Ishikawa (cell line): ENCODE data around the gene NXPH3.

ENCODE experiments used
- CEBPB ChIP-seq: IDR thresholded peaks from 2 replicates; pipeline ENCODE4 v1.6.1; 2012
- CREB1 ChIP-seq: IDR thresholded peaks from 2 replicates; pipeline ENCODE4 v1.6.1; 2012; ENCODE audit warnings: low read depth
- EGR1 ChIP-seq: IDR thresholded peaks from 2 replicates; pipeline ENCODE4 v1.6.1; 2012
- EP300 ChIP-seq: IDR thresholded peaks from 2 replicates; pipeline ENCODE4 v1.6.1; 2012; ENCODE audit warnings: borderline replicate concordance
- FOXM1 ChIP-seq: IDR thresholded peaks from 2 replicates; pipeline ENCODE4 v1.6.1; 2012; ENCODE audit warnings: low read depth, borderline replicate concordance
- NFIC ChIP-seq: IDR thresholded peaks from 2 replicates; pipeline ENCODE4 v1.6.1; 2012
- RAD21 ChIP-seq: IDR thresholded peaks from 2 replicates; pipeline ENCODE4 v1.6.1; 2012; ENCODE audit warnings: low read depth
- TAF1 ChIP-seq: IDR thresholded peaks from 2 replicates; pipeline ENCODE4 v1.6.1; 2012; ENCODE audit warnings: low read depth, mild to moderate bottlenecking
- TCF12 ChIP-seq: IDR thresholded peaks from 2 replicates; pipeline ENCODE4 v1.6.1; 2012; ENCODE audit warnings: low read depth
- TEAD4 ChIP-seq: IDR thresholded peaks from 2 replicates; pipeline ENCODE4 v1.6.1; 2012
- USF1 ChIP-seq: IDR thresholded peaks from 2 replicates; pipeline ENCODE4 v1.6.1; 2012
- YY1 ChIP-seq: IDR thresholded peaks from 2 replicates; pipeline ENCODE4 v1.6.1; 2012; ENCODE audit warnings: low read depth
- ZBTB7A ChIP-seq: IDR thresholded peaks from 2 replicates; pipeline ENCODE4 v1.6.1; 2012; ENCODE audit warnings: low read depth
- TF ChIP-seq, protein P1 (sequence below): IDR thresholded peaks from 2 replicates; pipeline ENCODE4 v1.6.1; 2012
- TF ChIP-seq, protein P2 (sequence below): IDR thresholded peaks from 2 replicates; pipeline ENCODE4 v1.6.1; 2012; ENCODE audit warnings: low read depth, mild to moderate bottlenecking

Gene NXPH3

DNA sequence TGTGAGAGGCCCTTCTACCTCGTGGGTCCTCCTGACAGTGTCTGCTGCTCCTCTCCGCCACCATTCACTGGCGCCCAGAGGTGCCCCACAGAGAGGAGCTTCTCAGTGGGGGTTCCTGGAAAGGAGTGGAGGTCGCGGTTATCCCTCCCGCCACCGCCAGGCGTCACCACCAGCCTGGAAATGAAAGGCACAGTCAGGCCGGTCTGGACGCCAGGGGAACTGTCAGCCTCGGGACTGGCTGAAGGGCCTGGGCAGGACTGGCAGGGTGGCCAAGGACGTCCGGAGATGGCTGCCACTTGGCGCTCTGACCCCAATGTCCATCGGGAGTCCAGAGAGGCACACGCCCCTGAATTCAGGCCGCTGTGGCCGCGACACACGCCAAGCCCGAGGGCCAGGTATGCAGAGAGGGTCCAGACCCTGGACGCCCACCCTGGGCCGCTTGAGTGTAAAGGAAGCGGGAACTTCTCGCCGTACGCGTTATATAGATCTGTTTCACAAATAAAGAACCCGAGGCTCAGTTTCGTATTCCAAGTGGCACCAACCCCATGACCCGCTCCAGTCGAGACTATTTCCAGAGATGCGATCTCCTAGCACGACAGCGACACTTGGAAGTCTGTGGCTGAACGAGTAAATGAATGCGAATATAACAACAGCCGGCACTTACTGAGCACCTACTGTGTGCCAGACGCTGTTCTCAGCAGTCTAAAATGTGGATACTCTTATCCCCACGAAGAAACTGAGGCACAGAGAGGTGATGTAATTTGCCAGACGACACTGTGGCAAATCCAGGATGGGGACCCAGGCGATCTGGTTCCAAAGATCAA, 7.6 kb upstream of the NXPH3 start:
- peak; percentile 18; the same call in 1 of the 2 replicates for TF ChIP-seq ZBTB7A
- no peak for TF ChIP-seq CEBPB
- TF ChIP-seq RAD21: peak; percentile 86
- TF ChIP-seq TAF1: no peak
- TF ChIP-seq EP300: no peak

DNA sequence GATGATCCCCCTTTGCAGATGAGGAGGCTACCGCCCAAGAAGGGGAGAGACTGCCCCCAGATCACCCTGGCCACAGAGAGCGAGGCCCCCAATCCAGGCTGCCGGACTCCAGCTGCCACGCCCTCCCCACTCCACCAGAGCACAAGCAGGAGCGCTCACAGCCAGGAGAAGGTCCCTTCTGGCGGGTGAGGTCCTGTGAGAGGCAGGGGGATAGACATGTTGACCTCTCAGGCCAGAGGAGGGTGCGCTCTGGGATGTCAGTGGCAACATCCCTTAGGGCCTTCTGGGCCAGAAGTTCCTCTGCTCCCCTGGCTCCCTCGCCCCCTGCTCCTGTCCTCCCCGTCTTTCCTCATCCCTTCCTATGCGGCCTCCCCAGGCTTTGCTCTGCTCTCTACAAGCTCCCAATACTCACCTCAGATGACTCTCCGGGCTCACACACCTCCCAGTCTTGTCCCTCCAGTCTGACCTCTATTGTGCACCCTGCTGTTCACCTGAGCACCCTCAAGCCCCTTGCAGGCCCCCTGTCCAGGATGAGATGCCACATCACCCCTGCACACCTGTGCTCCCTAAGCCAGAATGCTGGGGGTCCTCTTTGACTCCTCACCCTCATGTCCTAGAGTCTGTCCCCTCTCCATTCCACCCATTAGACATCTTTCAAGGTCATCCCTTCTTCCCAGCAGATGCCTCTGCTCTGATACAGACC, 5.0 kb upstream of the NXPH3 start:
- TF ChIP-seq, protein P1, sequence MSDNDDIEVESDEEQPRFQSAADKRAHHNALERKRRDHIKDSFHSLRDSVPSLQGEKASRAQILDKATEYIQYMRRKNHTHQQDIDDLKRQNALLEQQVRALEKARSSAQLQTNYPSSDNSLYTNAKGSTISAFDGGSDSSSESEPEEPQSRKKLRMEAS: no peak

DNA sequence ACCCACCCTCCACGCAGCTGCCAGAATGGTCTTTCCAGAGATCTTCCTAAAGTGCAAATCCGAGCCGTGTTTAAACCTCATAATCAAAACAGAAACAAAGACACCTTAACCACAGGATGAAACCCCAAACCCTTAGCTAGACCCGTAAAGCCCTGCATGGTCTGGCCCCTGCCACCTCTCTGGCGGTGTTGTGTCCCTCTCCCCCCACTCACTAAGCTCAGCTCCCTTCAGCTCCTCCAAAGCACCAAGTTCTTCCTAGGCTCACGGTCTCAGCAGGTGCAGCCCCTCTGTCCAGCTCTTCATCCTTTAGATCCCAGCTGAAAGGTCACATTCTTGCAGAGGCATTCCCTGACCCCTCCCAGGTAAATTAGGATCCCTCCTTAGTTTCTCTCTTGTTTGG, 4.4 kb upstream of the NXPH3 start:
- TF ChIP-seq YY1 (no peak), CREB1 (no peak), CEBPB (no peak), TEAD4 (no peak), ZBTB7A (no peak), EGR1 (no peak)

- TF ChIP-seq FOXM1: no peak
- no peak for TF ChIP-seq TCF12
- no peak for TF ChIP-seq YY1
These were observed 3.9 kb upstream of the NXPH3 start for GRCh38 chr17:49571764-49572163.

GRCh38 chr17:49572226-49572625, 3.4 kb upstream of the NXPH3 start:
- TF ChIP-seq TAF1: no peak

GRCh38 chr17:49572806-49573420, 2.8 kb upstream of the NXPH3 start:
- TF ChIP-seq EP300 (no peak), TAF1 (no peak), CREB1 (no peak), YY1 (no peak), CEBPB (no peak), FOXM1 (no peak), NFIC (no peak), EGR1 (no peak), RAD21 (no peak), USF1 (no peak), TCF12 (no peak), TEAD4 (no peak), ZBTB7A (no peak)
- TF ChIP-seq, protein P2, sequence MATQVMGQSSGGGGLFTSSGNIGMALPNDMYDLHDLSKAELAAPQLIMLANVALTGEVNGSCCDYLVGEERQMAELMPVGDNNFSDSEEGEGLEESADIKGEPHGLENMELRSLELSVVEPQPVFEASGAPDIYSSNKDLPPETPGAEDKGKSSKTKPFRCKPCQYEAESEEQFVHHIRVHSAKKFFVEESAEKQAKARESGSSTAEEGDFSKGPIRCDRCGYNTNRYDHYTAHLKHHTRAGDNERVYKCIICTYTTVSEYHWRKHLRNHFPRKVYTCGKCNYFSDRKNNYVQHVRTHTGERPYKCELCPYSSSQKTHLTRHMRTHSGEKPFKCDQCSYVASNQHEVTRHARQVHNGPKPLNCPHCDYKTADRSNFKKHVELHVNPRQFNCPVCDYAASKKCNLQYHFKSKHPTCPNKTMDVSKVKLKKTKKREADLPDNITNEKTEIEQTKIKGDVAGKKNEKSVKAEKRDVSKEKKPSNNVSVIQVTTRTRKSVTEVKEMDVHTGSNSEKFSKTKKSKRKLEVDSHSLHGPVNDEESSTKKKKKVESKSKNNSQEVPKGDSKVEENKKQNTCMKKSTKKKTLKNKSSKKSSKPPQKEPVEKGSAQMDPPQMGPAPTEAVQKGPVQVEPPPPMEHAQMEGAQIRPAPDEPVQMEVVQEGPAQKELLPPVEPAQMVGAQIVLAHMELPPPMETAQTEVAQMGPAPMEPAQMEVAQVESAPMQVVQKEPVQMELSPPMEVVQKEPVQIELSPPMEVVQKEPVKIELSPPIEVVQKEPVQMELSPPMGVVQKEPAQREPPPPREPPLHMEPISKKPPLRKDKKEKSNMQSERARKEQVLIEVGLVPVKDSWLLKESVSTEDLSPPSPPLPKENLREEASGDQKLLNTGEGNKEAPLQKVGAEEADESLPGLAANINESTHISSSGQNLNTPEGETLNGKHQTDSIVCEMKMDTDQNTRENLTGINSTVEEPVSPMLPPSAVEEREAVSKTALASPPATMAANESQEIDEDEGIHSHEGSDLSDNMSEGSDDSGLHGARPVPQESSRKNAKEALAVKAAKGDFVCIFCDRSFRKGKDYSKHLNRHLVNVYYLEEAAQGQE: no peak
- TF ChIP-seq, protein P1: no peak

DNA sequence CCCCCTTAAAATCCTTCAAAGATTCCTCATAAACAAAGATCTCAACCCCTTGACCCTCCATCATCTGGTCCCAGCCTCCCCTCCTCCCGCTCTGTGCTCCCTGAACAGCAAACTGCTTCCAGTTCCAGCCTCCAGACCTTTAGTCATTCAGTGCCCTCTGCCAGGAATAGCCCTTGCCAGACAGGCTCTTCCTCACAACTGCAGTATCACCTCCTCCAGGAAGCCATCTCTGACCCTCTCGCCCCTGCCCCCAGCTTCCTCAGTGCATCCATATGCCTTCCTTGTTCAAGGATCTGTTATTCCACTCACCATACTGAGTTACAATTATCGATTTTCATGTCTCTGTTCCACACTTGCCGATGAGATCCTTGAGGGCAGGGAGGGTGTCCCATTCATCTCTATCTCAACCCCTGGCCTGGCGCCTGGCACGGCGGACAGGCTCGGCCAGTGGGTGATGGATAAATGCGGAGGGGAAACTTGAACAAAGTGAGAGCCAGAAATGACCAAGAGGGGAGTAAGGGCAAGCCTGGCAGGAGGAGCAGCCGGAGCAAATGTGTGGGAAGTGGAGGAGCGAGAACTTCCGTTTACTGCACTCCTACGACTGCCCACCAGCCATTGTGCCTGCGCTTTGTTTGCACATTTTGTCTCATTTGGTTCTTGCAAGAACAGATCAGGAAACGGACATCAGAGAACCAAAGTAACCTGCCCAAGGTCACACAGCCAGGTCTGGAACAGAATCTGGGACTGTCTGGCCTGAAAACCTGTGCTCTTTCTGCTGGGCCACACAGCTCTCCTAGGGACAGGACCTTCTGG, 2.0 kb upstream of the NXPH3 start:
- TF ChIP-seq CREB1: no peak
- TF ChIP-seq YY1: no peak
- TF ChIP-seq TAF1: no peak
- no peak for TF ChIP-seq TCF12
- TF ChIP-seq, protein P2: no peak
- no peak for TF ChIP-seq NFIC
- no peak for TF ChIP-seq USF1
- TF ChIP-seq RAD21: no peak
- no peak for TF ChIP-seq CEBPB
- no peak for TF ChIP-seq TEAD4
- TF ChIP-seq ZBTB7A: no peak
- TF ChIP-seq, protein P1: no peak
- no peak for TF ChIP-seq FOXM1
- no peak for TF ChIP-seq EGR1
- no peak for TF ChIP-seq EP300
